ENCODE results near the gene BAIAP2L1.

GRCh38 chr7:98317366-98318040, 83.4 kb downstream of the BAIAP2L1 start:
- TF ChIP-seq CTCF (IDR thresholded peaks at IDR 0.05) (no peak), POLR2A (IDR thresholded peaks at IDR 0.05) (no peak)

Measured in right lobe of liver (tissue), 4 donors.